WTC11 (cell line): Measurements from ENCODE around the gene HAPLN1.

ENCODE experiments used
- ZNF671 ChIP-seq: fragments of 250-450 bp; sonication (Bioruptor Pico); IDR thresholded peaks from 2 replicates; pipeline ENCODE4 v1.8.0; 2021; ENCODE audit warnings: mild to moderate bottlenecking
- TF ChIP-seq, protein P1 (sequence below): sonication (generic); formaldehyde crosslinking; IDR thresholded peaks from 2 replicates; pipeline ENCODE4 v1.8.1; 2022; ENCODE audit warnings: low read depth, mild to moderate bottlenecking, moderate library complexity, missing genetic modification reagents, borderline replicate concordance
- TF ChIP-seq, protein P2 (sequence below): sonication (generic); formaldehyde crosslinking; IDR thresholded peaks from 2 replicates; pipeline ENCODE4 v1.8.1; 2023; ENCODE audit warnings: mild to moderate bottlenecking, missing genetic modification reagents, moderate library complexity

DNA sequence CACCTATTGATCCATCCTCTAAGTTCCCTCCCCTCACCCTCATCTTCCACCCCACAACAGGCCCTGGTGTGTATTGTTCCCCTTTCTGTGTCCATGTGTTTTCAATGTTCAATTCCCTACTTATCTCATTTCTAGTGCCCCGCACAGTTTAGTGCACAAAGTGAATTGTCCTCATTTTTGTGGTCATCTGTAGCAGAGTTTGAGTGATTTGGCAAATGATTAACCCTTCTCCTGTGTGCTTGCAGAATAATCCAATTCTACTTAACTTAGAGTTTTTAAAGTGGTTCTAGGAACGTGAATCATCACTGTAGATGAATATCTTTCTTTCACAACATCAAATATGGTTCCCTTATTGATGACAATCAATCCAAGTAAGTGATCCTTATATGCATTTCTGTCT, 6.3 kb upstream of the HAPLN1 start:
- TF ChIP-seq, protein P1, sequence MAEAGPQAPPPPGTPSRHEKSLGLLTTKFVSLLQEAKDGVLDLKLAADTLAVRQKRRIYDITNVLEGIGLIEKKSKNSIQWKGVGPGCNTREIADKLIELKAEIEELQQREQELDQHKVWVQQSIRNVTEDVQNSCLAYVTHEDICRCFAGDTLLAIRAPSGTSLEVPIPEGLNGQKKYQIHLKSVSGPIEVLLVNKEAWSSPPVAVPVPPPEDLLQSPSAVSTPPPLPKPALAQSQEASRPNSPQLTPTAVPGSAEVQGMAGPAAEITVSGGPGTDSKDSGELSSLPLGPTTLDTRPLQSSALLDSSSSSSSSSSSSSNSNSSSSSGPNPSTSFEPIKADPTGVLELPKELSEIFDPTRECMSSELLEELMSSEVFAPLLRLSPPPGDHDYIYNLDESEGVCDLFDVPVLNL, result no peak
- no peak for TF ChIP-seq ZNF671 (CRISPR knock-in tag)
- TF ChIP-seq, protein P2, sequence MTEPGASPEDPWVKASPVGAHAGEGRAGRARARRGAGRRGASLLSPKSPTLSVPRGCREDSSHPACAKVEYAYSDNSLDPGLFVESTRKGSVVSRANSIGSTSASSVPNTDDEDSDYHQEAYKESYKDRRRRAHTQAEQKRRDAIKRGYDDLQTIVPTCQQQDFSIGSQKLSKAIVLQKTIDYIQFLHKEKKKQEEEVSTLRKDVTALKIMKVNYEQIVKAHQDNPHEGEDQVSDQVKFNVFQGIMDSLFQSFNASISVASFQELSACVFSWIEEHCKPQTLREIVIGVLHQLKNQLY (CRISPR knock-in tag), result no peak
